K562 (cell line): ENCODE results near the gene IGLL1. TPM values are rescaled to one million over a fixed set of nuclear protein-coding genes. Genes with fewer than 3 reads are reported as not detected.

Experiments used
- ATAC-seq: fragments of 200-7000 bp; cut with Tn5 transposase; 3 replicates; pipeline ENCODE4 v1.9.1; 2020; ENCODE audit warnings: moderate library complexity
- BruUV-seq: library from RNA; stranded (reverse); fragments of 400-500 nt; replicated peaks from 2 replicates; lab custom pipeline; 2021; lab: Mats Ljungman, UMichigan
- CTCF ChIA-PET: fragments of 300-600 bp; formaldehyde crosslinking; extraction: SDS; loops from one replicate; lab custom pipeline; 2021; ENCODE audit warnings: low intra/inter-chr PET ratio; lab: Yijun Ruan, JAX
- POLR2A ChIA-PET: fragments of 300-600, 350-650 bp; sonication (Branson Sonifier 250); formaldehyde crosslinking; extraction: SDS; loops from one replicate; lab custom pipeline; 2021; ENCODE audit warnings: antibody characterized with exemption, inconsistent platforms; lab: Yijun Ruan, JAX
- DNase-seq, 4 experiments: peaks; one replicate each; pipeline versions ENCODE4 v3.0.0 to v3.0.0-alpha.2; 2011 to 2018; ENCODE audit warnings: low spot score in 3 of 4, mixed read lengths in 3 of 4; ENCODE audit errors: extremely low read depth in 1 of 4
- FAIRE-seq: peaks from 2 replicates; lab custom pipeline; 2011; peaks lifted over from hg19 to GRCh38; lab: Jason Lieb, UNC
- H2AFZ ChIP-seq: 2 replicates; pipeline ENCODE4 v1.6.0; 2011; ENCODE audit warnings: low read depth, low read length, control low read depth, inconsistent platforms
- H3K27ac ChIP-seq: fragments of 200-600 bp; 3 replicates; pipeline ENCODE4 v1.8.0; 2011; ENCODE audit warnings: low read depth, mild to moderate bottlenecking, control low read depth, inconsistent platforms, low read length, moderate library complexity, mixed read lengths; ENCODE audit errors: extremely low read depth
- H3K27me3 ChIP-seq, 2 experiments: fragments of 300-600 bp in 1 of 2; 2 replicates in 1 of 2; 3 replicates in 1 of 2; pipeline versions ENCODE4 v1.6.0 to v1.8.0; 2011; ENCODE audit warnings: inconsistent platforms in 2 of 2, low read length in 2 of 2, mild to moderate bottlenecking in 1 of 2, mixed read lengths in 1 of 2, moderate library complexity in 1 of 2; ENCODE audit not compliant: control insufficient read depth in 2 of 2, insufficient read depth in 2 of 2
- H3K36me3 ChIP-seq: fragments of 300-600 bp; 3 replicates; pipeline ENCODE4 v1.8.0; 2011; ENCODE audit warnings: mild to moderate bottlenecking, low read length, inconsistent platforms; ENCODE audit not compliant: control insufficient read depth, insufficient read depth
- H3K4me1 ChIP-seq, 2 experiments: fragments of 200-600 bp in 1 of 2; replicated peaks in 1 of 2; 2 replicates in 1 of 2; 3 replicates in 1 of 2; pipeline versions ENCODE4 v1.5.1 to v1.8.0; 2011; ENCODE audit warnings: inconsistent platforms in 2 of 2, low read length in 2 of 2, mild to moderate bottlenecking in 1 of 2, mixed read lengths in 1 of 2, moderate library complexity in 1 of 2; ENCODE audit not compliant: control insufficient read depth in 2 of 2, insufficient read depth in 2 of 2
- H3K4me2 ChIP-seq: 2 replicates; pipeline ENCODE4 v1.6.1; 2011; ENCODE audit warnings: low read length, control low read depth, inconsistent platforms, mixed read lengths; ENCODE audit not compliant: insufficient read depth
- H3K4me3 ChIP-seq: fragments of 200-600 bp; sonication (generic), shearing (Covaris generic); 2 replicates; pipeline ENCODE4 v1.5.1; 2016; ENCODE audit warnings: control low read depth, inconsistent platforms
- H3K79me2 ChIP-seq: fragments of 200-600 bp; 3 replicates; pipeline ENCODE4 v1.8.0; 2011; ENCODE audit warnings: low read length, inconsistent platforms; ENCODE audit not compliant: control insufficient read depth, insufficient read depth
- H3K9ac ChIP-seq, 2 experiments: 2 replicates each; pipeline versions ENCODE4 v1.6.0 to v1.6.1; 2011; ENCODE audit warnings: low read depth in 2 of 2, low read length in 2 of 2, control low read depth in 1 of 2, inconsistent platforms in 1 of 2, mild to moderate bottlenecking in 1 of 2, mixed read lengths in 1 of 2; ENCODE audit not compliant: insufficient read depth in 1 of 2
- H3K9me1 ChIP-seq: one replicate; pipeline ENCODE4 v1.6.0; 2011; ENCODE audit warnings: inconsistent platforms, mild to moderate bottlenecking, low read length, moderate library complexity; ENCODE audit not compliant: control insufficient read depth, insufficient read depth
- H3K9me3 ChIP-seq: replicated peaks from 2 replicates; pipeline ENCODE4 v1.5.1; 2011; ENCODE audit warnings: low read depth, low read length, inconsistent platforms; ENCODE audit not compliant: control insufficient read depth, insufficient read depth
- H4K20me1 ChIP-seq: replicated peaks from 2 replicates; pipeline ENCODE4 v1.6.1; 2011; ENCODE audit warnings: low read length, inconsistent platforms, mixed read lengths; ENCODE audit not compliant: control insufficient read depth, insufficient read depth
- CC2D1A ChIP-seq: fragments of 450-650 bp; IDR thresholded peaks from 2 replicates; pipeline ENCODE4 v1.6.1; 2017; ENCODE audit warnings: mild to moderate bottlenecking
- FOXP1 ChIP-seq: sonication (generic); formaldehyde crosslinking; IDR thresholded peaks from 2 replicates; pipeline ENCODE4 v1.8.0; 2022; ENCODE audit warnings: mild to moderate bottlenecking, missing genetic modification reagents
- KLF6 ChIP-seq: fragments of 250-450 bp; sonication (Bioruptor Pico); IDR thresholded peaks from 2 replicates; pipeline ENCODE4 v1.4.0; 2020; ENCODE audit warnings: mild to moderate bottlenecking, moderate library complexity, borderline replicate concordance
- LCOR ChIP-seq: sonication (generic); formaldehyde crosslinking; IDR thresholded peaks from 2 replicates; pipeline ENCODE4 v1.8.0; 2022; ENCODE audit warnings: mild to moderate bottlenecking, missing genetic modification reagents
- MAFK ChIP-seq: IDR thresholded peaks from 2 replicates; pipeline ENCODE4 v1.6.1; 2011; ENCODE audit warnings: low read length, improper control_type of control experiment
- MYC ChIP-seq, 2 experiments: fragments of 250-450 bp in 1 of 2; sonication (Bioruptor Pico) in 1 of 2; IDR thresholded peaks; 2 replicates each; pipeline versions ENCODE4 v1.5.1 to v1.6.1; 2012 to 2021; ENCODE audit warnings: low read depth in 2 of 2, borderline replicate concordance in 1 of 2, improper control_type of control experiment in 1 of 2, low read length in 1 of 2, mild to moderate bottlenecking in 1 of 2, moderate library complexity in 1 of 2
- ZNF282 ChIP-seq: sonication (generic); formaldehyde crosslinking; IDR thresholded peaks from 2 replicates; pipeline ENCODE4 v1.8.1; 2023; ENCODE audit warnings: missing genetic modification reagents
- WGBS: fragments of 100-300 bp; shearing (Covaris generic); methylation state at CpG from one replicate; pipeline ENCODE4 v1.1.6; 2016; ENCODE audit warnings: low coverage, mixed read lengths; ENCODE audit not compliant: insufficient coverage; ENCODE audit errors: missing lambda C conversion rate; 5-methylcytosine and 5-hydroxymethylcytosine counted together
- in situ Hi-C: fragments of 300-500 bp; cut with MboI; formaldehyde crosslinking; loops from 4 replicates; pipeline ENCODE4 v1.15.0; 2018; ENCODE audit warnings: inconsistent platforms, mixed read lengths
- intact Hi-C: fragments of 100-400 bp; cut with micrococcal nuclease; formaldehyde crosslinking; loops from 2 replicates; pipeline ENCODE4 v1.14.2; 2022
- polyA plus RNA-seq, 8 experiments: library from polyadenylated mRNA; depleted of rRNA in 4 of 8; stranded (reverse) in 5 of 8; unstranded in 3 of 8; fragments of >200 nt; fragmentation: Nextera tagmentation in 2 of 8; fragmentation: Illumina TruSeq in 1 of 8; extraction: Ambion mirVana in 2 of 8; extraction: Trizol in 1 of 8; gene quantifications; 2 replicates each; pipeline versions ENCODE4 v1.2.1 to v1.2.3, GENCODE V29; 2011 to 2014; ENCODE audit warnings: inconsistent platforms in 1 of 8, missing spikeins in 1 of 8
- total RNA-seq, 7 experiments: library from RNA; depleted of rRNA in 6 of 7; stranded (reverse); fragments of >200 nt in 6 of 7; fragmentation: Illumina TruSeq in 2 of 7; extraction: Trizol in 2 of 7; gene quantifications; 2 replicates each; pipeline versions ENCODE4 v1.2.1 to v1.2.3, GENCODE V29; 2011 to 2021; ENCODE audit warnings: low replicate concordance in 1 of 7

The IGLL1 gene
- total and polyA plus RNA-seq, 9 of the 15 experiments (the other 6 are each of a cell fraction or from before 2014, with no cell fraction given), result 0.10 to 0.32 (median 0.20) TPM; not detected in 6

DNA sequence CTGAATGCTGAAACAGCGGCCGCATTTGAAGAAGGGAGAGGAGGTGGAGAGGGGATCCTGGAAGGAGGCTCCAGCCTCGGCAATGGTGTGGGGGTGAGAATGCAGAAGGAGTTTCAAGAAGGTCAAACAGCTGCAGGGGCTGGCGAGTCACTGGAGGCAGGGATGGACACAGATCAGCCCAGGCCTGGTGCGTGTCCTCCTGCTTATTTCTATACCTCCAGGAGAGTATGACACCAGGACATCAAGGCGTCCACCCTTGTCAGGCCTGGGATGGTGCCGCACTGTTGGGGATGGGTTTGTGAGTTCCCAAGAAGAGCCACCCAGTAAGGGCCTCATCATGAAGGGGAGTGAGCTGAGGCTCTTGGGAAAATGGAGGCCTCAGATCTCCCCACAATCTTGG is 23.1 kb downstream of the IGLL1 start:
- no peak for DNase-seq
- H3K9ac ChIP-seq, result no peak overlapping the region
- no peaks in the 10 kb centered on the region for H3K36me3 ChIP-seq
- intact Hi-C loops, result no loop called here
- WGBS, result 10% methylated on average over 7 of the region's 7 CpGs
- H3K4me3 ChIP-seq, result no peak overlapping the region
- in situ Hi-C loops, result no loop called here
- no peaks in the 10 kb centered on the region for H3K9me3 ChIP-seq
- ChIA-PET CTCF (no interaction called here), POLR2A (no interaction called here)
- no peak for ATAC-seq
- H4K20me1 ChIP-seq, result no peaks in the 10 kb centered on the region
- no peak for FAIRE-seq
- H3K27ac ChIP-seq, result no peak overlapping the region
- no peaks in the 10 kb centered on the region; a peak in 1 of 5 replicates for H3K27me3 ChIP-seq
- BruUV-seq, result no TSS peak
- no peaks in the 10 kb centered on the region for H3K4me1 ChIP-seq
- TF ChIP-seq MAFK (no peak), LCOR (CRISPR knock-in tag) (no peak), ZNF282 (CRISPR knock-in tag) (no peak), MYC (IDR thresholded peaks at IDR 0.05; ENCODE audit: low read depth, low read length) (no peak), MYC (CRISPR knock-in tag; IDR thresholded peaks at IDR 0.05; ENCODE audit: borderline replicate concordance, low read depth) (no peak), KLF6 (CRISPR knock-in tag) (no peak), FOXP1 (CRISPR knock-in tag) (no peak), CC2D1A (no peak)
- H2AFZ ChIP-seq, result no peak overlapping the region
- H3K9me1 ChIP-seq, result no peaks in the 10 kb centered on the region
- H3K4me2 ChIP-seq, result no peak overlapping the region
- H3K79me2 ChIP-seq, result no peaks in the 10 kb centered on the region
